A673 (cell line): ENCODE results near the gene SPDYA. TPM values are rescaled to one million over a fixed set of nuclear protein-coding genes. Genes with fewer than 3 reads are reported as not detected.

Experiments
- BruUV-seq: library from RNA; stranded (reverse); fragments of 400-500 nt; replicated peaks from 2 replicates; lab custom pipeline; 2021; lab: Mats Ljungman, UMichigan
- CTCF ChIA-PET: fragments of 300-600 bp; sonication (Branson Sonifier 250); formaldehyde crosslinking; loops from one replicate; lab custom pipeline; 2022; ENCODE audit warnings: antibody characterized with exemption; lab: Charles Lee
- POLR2A ChIA-PET: fragments of 300-600 bp; sonication (Branson Sonifier 250); formaldehyde crosslinking; loops from one replicate; lab custom pipeline; 2022; ENCODE audit warnings: antibody characterized with exemption; ENCODE audit not compliant: low non-redundant PET; lab: Charles Lee
- DNase-seq: peaks from one replicate; pipeline ENCODE4 v3.0.0-alpha.2; 2015; ENCODE audit warnings: low spot score
- H3K27ac ChIP-seq: fragments of 200-600 bp; sonication (generic); 2 replicates; pipeline ENCODE4 v1.5.1; 2016; ENCODE audit warnings: mixed run types, low read depth, mild to moderate bottlenecking, mixed read lengths, antibody characterized with exemption, low read length; ENCODE audit not compliant: poor library complexity, severe bottlenecking
- H3K27me3 ChIP-seq: fragments of 200-600 bp; sonication (generic); replicated peaks from 2 replicates; pipeline ENCODE4 v1.6.1; 2017; ENCODE audit warnings: mixed run types, low read depth, mild to moderate bottlenecking, mixed read lengths, antibody characterized with exemption, low read length; ENCODE audit not compliant: insufficient read depth, poor library complexity
- H3K36me3 ChIP-seq: fragments of 200-600 bp; sonication (generic); 2 replicates; pipeline ENCODE4 v1.6.1; 2016; ENCODE audit warnings: mixed run types, mild to moderate bottlenecking, mixed read lengths, antibody characterized with exemption, low read length; ENCODE audit not compliant: insufficient read depth, poor library complexity, severe bottlenecking
- H3K4me1 ChIP-seq: fragments of 200-600 bp; sonication (generic); 2 replicates; pipeline ENCODE4 v1.6.1; 2017; ENCODE audit warnings: mixed run types, mild to moderate bottlenecking, mixed read lengths, antibody characterized with exemption, low read length; ENCODE audit not compliant: insufficient read depth, poor library complexity, severe bottlenecking
- H3K4me3 ChIP-seq: fragments of 200-600 bp; sonication (generic); 2 replicates; pipeline ENCODE4 v1.5.1; 2016; ENCODE audit warnings: low read depth, mixed run types, mild to moderate bottlenecking, mixed read lengths, low read length; ENCODE audit not compliant: poor library complexity, severe bottlenecking
- H3K9me3 ChIP-seq: fragments of 200-600 bp; sonication (generic); 2 replicates; pipeline ENCODE4 v1.6.1; 2016; ENCODE audit warnings: mixed run types, low read depth, mild to moderate bottlenecking, mixed read lengths, antibody characterized with exemption, low read length; ENCODE audit not compliant: poor library complexity, severe bottlenecking
- CTCF ChIP-seq: fragments of 300-800, 200-600 bp; sonication (generic); conservative IDR thresholded peaks from 2 replicates; pipeline ENCODE4 v1.5.1; 2017; ENCODE audit warnings: low read depth, mild to moderate bottlenecking, antibody characterized with exemption, low read length, moderate library complexity, mixed read lengths
- EZH2 ChIP-seq: fragments of 200-600 bp; sonication (generic); IDR thresholded peaks from 2 replicates; pipeline ENCODE4 v1.6.1; 2017; ENCODE audit warnings: borderline replicate concordance, low read depth, mild to moderate bottlenecking, mixed read lengths, antibody characterized with exemption, low read length; ENCODE audit not compliant: poor library complexity, severe bottlenecking
- intact Hi-C: fragments of 100-400 bp; cut with micrococcal nuclease; formaldehyde crosslinking; loops from one replicate; pipeline ENCODE4 v1.10.0; 2022; ENCODE audit not compliant: unreplicated experiment
- total RNA-seq: library from RNA; stranded (reverse); gene quantifications from 2 replicates; pipeline ENCODE4 v1.2.3, GENCODE V29; 2021

SPDYA gene
- total RNA-seq, 1 experiment from 2014 or later: 1.2 TPM

GRCh38 chr2:28821295-28821958 is 10.8 kb downstream of the SPDYA start:
- CTCF ChIA-PET: interaction anchor here (0.6 to 1.0 kb wide), 2 partner anchors 13 to 74 kb away, joined by 3 to 4 read pairs; no protein-coding TSS in a partner anchor
- no peak overlapping the region for H3K27ac ChIP-seq
- no peaks in the 10 kb centered on the region for H3K36me3 ChIP-seq
- TF ChIP-seq EZH2 (no peak), CTCF (peak; percentile 73)
- H3K9me3 ChIP-seq: no peaks in the 10 kb centered on the region
- intact Hi-C loops: loop anchor here (5.0 to 10.0 kb wide), 3 partner anchors 136 to 1253 kb away; no protein-coding TSS in a partner anchor
- BruUV-seq: no TSS peak
- peak; percentile 70 for DNase-seq
- no peaks in the 10 kb centered on the region for H3K4me1 ChIP-seq
- POLR2A ChIA-PET: no interaction called here
- H3K4me3 ChIP-seq: no peak overlapping the region
- H3K27me3 ChIP-seq: no peaks in the 10 kb centered on the region

GRCh38 chr2:28822036-28822435 is 11.4 kb downstream of the SPDYA start:
- Histone ChIP-seq H3K27ac (no peak overlapping the region), H3K4me3 (no peak overlapping the region), H3K9me3 (no peaks in the 10 kb centered on the region), H3K36me3 (no peaks in the 10 kb centered on the region), H3K4me1 (no peaks in the 10 kb centered on the region), H3K27me3 (no peaks in the 10 kb centered on the region)
- TF ChIP-seq EZH2 (no peak), CTCF (no peak)
- ChIA-PET CTCF (no interaction called here), POLR2A (no interaction called here)
- intact Hi-C loops: loop anchor here (5.0 to 10.0 kb wide), 3 partner anchors 135 to 1253 kb away; no protein-coding TSS in a partner anchor
- no peak for DNase-seq
- no TSS peak for BruUV-seq

- H3K4me1 ChIP-seq: no peaks in the 10 kb centered on the region
- H3K36me3 ChIP-seq: no peaks in the 10 kb centered on the region
- no TSS peak for BruUV-seq
- intact Hi-C loops: loop anchor here (5.0 to 10.0 kb wide), 3 partner anchors 133 to 1251 kb away; no protein-coding TSS in a partner anchor
- no peak overlapping the region for H3K4me3 ChIP-seq
- TF ChIP-seq EZH2: no peak
- no peak for TF ChIP-seq CTCF
- DNase-seq: no peak
- ChIA-PET POLR2A (interaction anchor here (0.6 kb wide), 1 partner anchor 282 kb away, joined by 6 read pairs; no protein-coding TSS in a partner anchor), CTCF (no interaction called here)
- H3K27me3 ChIP-seq: no peaks in the 10 kb centered on the region
- H3K27ac ChIP-seq: no peak overlapping the region
- H3K9me3 ChIP-seq: no peaks in the 10 kb centered on the region
Measured at GRCh38 chr2:28824207-28824606, 13.6 kb downstream of the SPDYA start.
